HL-60 (cell line): Measurements from ENCODE around the gene HAVCR2.

Experiments
- DNase-seq, 2 experiments: peaks; one replicate each; pipeline ENCODE4 v3.0.0-alpha.2; 2010 to 2020; ENCODE audit warnings: low read depth in 1 of 2, low spot score in 1 of 2
- H3K27ac ChIP-seq: fragments of 250-450 bp; sonication (Bioruptor Pico); replicated peaks from 2 replicates; pipeline ENCODE4 v1.5.1; 2020; ENCODE audit warnings: mild to moderate bottlenecking, moderate library complexity
- H3K27me3 ChIP-seq: fragments of 250-450 bp; sonication (Bioruptor Pico); 2 replicates; pipeline ENCODE4 v1.5.1; 2021; ENCODE audit warnings: mild to moderate bottlenecking, moderate library complexity; ENCODE audit not compliant: insufficient read depth, poor library complexity, severe bottlenecking
- H3K4me3 ChIP-seq: replicated peaks from 2 replicates; pipeline ENCODE4 v1.5.1; 2011; ENCODE audit warnings: mild to moderate bottlenecking, control low read depth, low read length; ENCODE audit not compliant: insufficient read depth
- CTCF ChIP-seq: IDR thresholded peaks from one replicate; pipeline ENCODE4 v1.5.1; 2011; ENCODE audit warnings: low read length, control low read depth, inconsistent platforms; ENCODE audit not compliant: insufficient read depth
- GABPA ChIP-seq: IDR thresholded peaks from 2 replicates; pipeline ENCODE4 v1.6.1; 2012; ENCODE audit warnings: low read depth
- POLR2AphosphoS5 ChIP-seq: IDR thresholded peaks from 2 replicates; pipeline ENCODE4 v1.6.1; 2012; ENCODE audit warnings: low read depth
- REST ChIP-seq: IDR thresholded peaks from 2 replicates; pipeline ENCODE4 v1.6.1; 2012; ENCODE audit warnings: low read depth; ENCODE audit not compliant: insufficient replicate concordance
- SPI1 ChIP-seq: IDR thresholded peaks from 2 replicates; pipeline ENCODE4 v1.6.1; 2012; ENCODE audit warnings: low read depth, mild to moderate bottlenecking, borderline replicate concordance

The HAVCR2 gene

GRCh38 chr5:157142317-157143126 is 33.7 kb upstream of the HAVCR2 start, which contains the start of gene MED7:
TSS of gene MED7 (minus strand) at chr5:157142865. CDS start at chr5:157139431, 3,434 bp downstream.
- TF ChIP-seq GABPA (peak; percentile 86), POLR2AphosphoS5 (peak; percentile 93), CTCF (no peak), REST (peak; percentile 74), SPI1 (peak; percentile 42; the same call in 1 of the 2 replicates)
- DNase-seq, result peak; percentile 96 to 99
- Histone ChIP-seq H3K27me3 (no peaks in the 10 kb centered on the region), H3K27ac (peak within 1 kb of the TSS; percentile 96), H3K4me3 (peak within 1 kb of the TSS; percentile 73)

GRCh38 chr5:157137691-157138090 is 28.8 kb upstream of the HAVCR2 start:
- TF ChIP-seq REST (no peak), GABPA (no peak), POLR2AphosphoS5 (no peak), SPI1 (no peak), CTCF (no peak)
- H3K27ac ChIP-seq, result no peak overlapping the region
- DNase-seq, result no peak
- H3K4me3 ChIP-seq, result no peak overlapping the region
- no peaks in the 10 kb centered on the region for H3K27me3 ChIP-seq

- no peaks in the 10 kb centered on the region for H3K27me3 ChIP-seq
- H3K27ac ChIP-seq, result no peak overlapping the region
- H3K4me3 ChIP-seq, result no peak overlapping the region
- no peak for DNase-seq
- TF ChIP-seq GABPA, result no peak
- TF ChIP-seq REST, result no peak
- no peak for TF ChIP-seq CTCF
- no peak for TF ChIP-seq POLR2AphosphoS5
- TF ChIP-seq SPI1, result no peak
Measured at GRCh38 chr5:157132281-157132612, 23.4 kb upstream of the HAVCR2 start.
